ENCODE results near the gene RFESD.

DNA sequence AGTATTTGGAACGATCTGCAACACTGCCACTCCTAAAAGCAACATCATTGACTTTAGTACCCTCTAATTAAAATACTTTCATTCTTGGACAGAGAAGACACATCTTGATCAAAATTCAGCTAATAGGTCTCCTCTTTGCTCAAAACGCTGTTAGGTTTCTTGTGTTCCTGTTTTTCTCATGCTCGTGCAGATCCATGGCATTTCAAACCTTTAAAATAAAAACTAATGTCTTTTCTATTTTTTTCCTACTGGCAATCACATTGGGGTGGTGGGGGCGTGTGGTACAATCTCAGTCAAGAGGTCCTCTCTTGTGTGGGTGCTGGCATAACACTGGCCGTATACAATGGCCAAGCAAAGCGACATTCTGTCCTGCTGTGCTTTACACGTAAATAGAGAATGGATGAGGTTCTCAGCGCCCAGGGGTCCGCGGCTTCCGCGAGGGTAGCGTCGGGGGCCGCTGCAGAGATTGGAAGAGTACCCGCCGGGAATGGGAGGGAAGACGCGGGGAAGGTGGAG is 27.0 kb upstream of the RFESD start:
- TF ChIP-seq POLR2A (IDR thresholded peaks at IDR 0.05; ENCODE audit: low read depth, low read length) = no peak
- TF ChIP-seq POLR2AphosphoS5 (IDR thresholded peaks at IDR 0.05; ENCODE audit: low read length) = no peak
- no peak for TF ChIP-seq TAF1 (IDR thresholded peaks at IDR 0.05; ENCODE audit: borderline replicate concordance, low read depth, low read length)
- no peak for TF ChIP-seq TCF12 (IDR thresholded peaks at IDR 0.05; ENCODE audit: low read depth, low read length)
- no peak for TF ChIP-seq TCF7 (IDR thresholded peaks at IDR 0.05; ENCODE audit: borderline replicate concordance)
- TF ChIP-seq, protein P1, sequence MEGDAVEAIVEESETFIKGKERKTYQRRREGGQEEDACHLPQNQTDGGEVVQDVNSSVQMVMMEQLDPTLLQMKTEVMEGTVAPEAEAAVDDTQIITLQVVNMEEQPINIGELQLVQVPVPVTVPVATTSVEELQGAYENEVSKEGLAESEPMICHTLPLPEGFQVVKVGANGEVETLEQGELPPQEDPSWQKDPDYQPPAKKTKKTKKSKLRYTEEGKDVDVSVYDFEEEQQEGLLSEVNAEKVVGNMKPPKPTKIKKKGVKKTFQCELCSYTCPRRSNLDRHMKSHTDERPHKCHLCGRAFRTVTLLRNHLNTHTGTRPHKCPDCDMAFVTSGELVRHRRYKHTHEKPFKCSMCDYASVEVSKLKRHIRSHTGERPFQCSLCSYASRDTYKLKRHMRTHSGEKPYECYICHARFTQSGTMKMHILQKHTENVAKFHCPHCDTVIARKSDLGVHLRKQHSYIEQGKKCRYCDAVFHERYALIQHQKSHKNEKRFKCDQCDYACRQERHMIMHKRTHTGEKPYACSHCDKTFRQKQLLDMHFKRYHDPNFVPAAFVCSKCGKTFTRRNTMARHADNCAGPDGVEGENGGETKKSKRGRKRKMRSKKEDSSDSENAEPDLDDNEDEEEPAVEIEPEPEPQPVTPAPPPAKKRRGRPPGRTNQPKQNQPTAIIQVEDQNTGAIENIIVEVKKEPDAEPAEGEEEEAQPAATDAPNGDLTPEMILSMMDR (IDR thresholded peaks at IDR 0.05 in 2 of 3, conservative IDR thresholded peaks at IDR 0.05 in 1 of 3; ENCODE audit: control insufficient read depth in 2 of 3, extremely low read depth in 1 of 3, insufficient read depth in 1 of 3, low read depth in 3 of 3, low read length in 3 of 3) = no peak
- no peak for TF ChIP-seq SIN3A (IDR thresholded peaks at IDR 0.05; ENCODE audit: low read depth, low read length)

Data from GM12878 (cell line).